DND-41 (cell line): Measurements from ENCODE around the gene CAP1.

Experiments used
- ATAC-seq: fragments of 200-7000 bp; cut with Tn5 transposase; 3 replicates; pipeline ENCODE4 v1.9.1; 2021; ENCODE audit warnings: low read depth; ENCODE audit not compliant: insufficient read depth
- DNase-seq: peaks from one replicate; pipeline ENCODE4 v3.0.0-alpha.2; 2020
- H2AFZ ChIP-seq: 2 replicates; pipeline ENCODE4 v1.6.0; 2012; ENCODE audit warnings: low read depth, low read length
- H3K27ac ChIP-seq: 2 replicates; pipeline ENCODE4 v1.5.1; 2012; ENCODE audit warnings: low read length, inconsistent platforms
- H3K27me3 ChIP-seq: fragments of 200-600 bp; sonication (generic); 2 replicates; pipeline ENCODE4 v1.6.0; 2012; ENCODE audit warnings: low read length, mild to moderate bottlenecking, inconsistent platforms; ENCODE audit not compliant: insufficient read depth, poor library complexity
- H3K36me3 ChIP-seq: 2 replicates; pipeline ENCODE4 v1.5.1; 2012; ENCODE audit warnings: low read length, inconsistent platforms; ENCODE audit not compliant: insufficient read depth
- H3K4me1 ChIP-seq: 2 replicates; pipeline ENCODE4 v1.5.1; 2012; ENCODE audit warnings: mild to moderate bottlenecking, low read length; ENCODE audit not compliant: insufficient read depth
- H3K4me2 ChIP-seq: 2 replicates; pipeline ENCODE4 v1.6.0; 2012; ENCODE audit warnings: mild to moderate bottlenecking, moderate library complexity, low read length, inconsistent platforms; ENCODE audit not compliant: insufficient read depth
- H3K4me3 ChIP-seq, 2 experiments: fragments of 200-600 bp in 1 of 2; shearing (Covaris generic) in 1 of 2; 2 replicates each; pipeline ENCODE4 v1.5.1; 2012 to 2016; ENCODE audit warnings: inconsistent platforms in 2 of 2, low read length in 2 of 2, mild to moderate bottlenecking in 2 of 2, low read depth in 1 of 2, moderate library complexity in 1 of 2
- H3K79me2 ChIP-seq: 2 replicates; pipeline ENCODE4 v1.6.0; 2012; ENCODE audit warnings: low read length, inconsistent platforms; ENCODE audit not compliant: insufficient read depth
- H3K9ac ChIP-seq: 2 replicates; pipeline ENCODE4 v1.6.0; 2012; ENCODE audit warnings: low read depth, mild to moderate bottlenecking, inconsistent platforms, low read length, moderate library complexity
- H3K9me3 ChIP-seq: 2 replicates; pipeline ENCODE4 v1.5.1; 2012; ENCODE audit warnings: low read length, moderate library complexity, mild to moderate bottlenecking, inconsistent platforms; ENCODE audit not compliant: insufficient read depth, severe bottlenecking
- H4K20me1 ChIP-seq: 2 replicates; pipeline ENCODE4 v1.6.0; 2012; ENCODE audit warnings: low read length; ENCODE audit not compliant: insufficient read depth
- EZH2 ChIP-seq: IDR thresholded peaks from 3 replicates; pipeline ENCODE4 v1.6.1; 2012; ENCODE audit warnings: borderline replicate concordance, low read depth, mild to moderate bottlenecking, moderate library complexity, low read length, inconsistent platforms; ENCODE audit not compliant: severe bottlenecking
- TF ChIP-seq, protein P1 (sequence below): IDR thresholded peaks from 2 replicates; pipeline ENCODE4 v1.5.1; 2012; ENCODE audit warnings: borderline replicate concordance, low read length, moderate library complexity, mild to moderate bottlenecking; ENCODE audit not compliant: poor library complexity, severe bottlenecking; ENCODE audit errors: extremely low read depth

Gene CAP1

DNA sequence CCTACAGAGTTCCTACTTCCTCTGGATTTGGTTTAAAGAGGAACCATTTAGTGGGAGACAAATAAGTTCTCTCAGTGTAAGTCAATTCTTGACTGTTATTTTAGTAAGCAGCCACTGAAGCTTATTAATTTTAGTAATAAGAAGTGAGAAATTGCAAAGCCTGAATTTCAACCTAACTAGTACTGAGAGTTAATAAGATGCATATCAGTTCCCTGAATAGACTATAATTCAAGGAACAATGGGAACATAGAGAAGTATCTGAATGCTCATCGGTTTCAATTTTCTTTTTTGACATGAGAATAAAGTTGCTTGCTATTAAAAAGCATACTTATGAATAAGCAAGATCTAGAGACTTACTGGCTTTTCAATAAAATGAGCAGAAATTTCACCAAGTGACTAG, 64.5 kb downstream of the CAP1 start:
- ATAC-seq, result no peak
- H3K4me2 ChIP-seq, result no peak overlapping the region
- no peaks in the 10 kb centered on the region for H3K36me3 ChIP-seq
- no peak overlapping the region for H3K4me3 ChIP-seq
- no peak overlapping the region for H3K27ac ChIP-seq
- no peaks in the 10 kb centered on the region for H3K27me3 ChIP-seq
- no peaks in the 10 kb centered on the region for H4K20me1 ChIP-seq
- DNase-seq, result no peak
- no peaks in the 10 kb centered on the region for H3K4me1 ChIP-seq
- no peak for TF ChIP-seq EZH2
- TF ChIP-seq, protein P1, sequence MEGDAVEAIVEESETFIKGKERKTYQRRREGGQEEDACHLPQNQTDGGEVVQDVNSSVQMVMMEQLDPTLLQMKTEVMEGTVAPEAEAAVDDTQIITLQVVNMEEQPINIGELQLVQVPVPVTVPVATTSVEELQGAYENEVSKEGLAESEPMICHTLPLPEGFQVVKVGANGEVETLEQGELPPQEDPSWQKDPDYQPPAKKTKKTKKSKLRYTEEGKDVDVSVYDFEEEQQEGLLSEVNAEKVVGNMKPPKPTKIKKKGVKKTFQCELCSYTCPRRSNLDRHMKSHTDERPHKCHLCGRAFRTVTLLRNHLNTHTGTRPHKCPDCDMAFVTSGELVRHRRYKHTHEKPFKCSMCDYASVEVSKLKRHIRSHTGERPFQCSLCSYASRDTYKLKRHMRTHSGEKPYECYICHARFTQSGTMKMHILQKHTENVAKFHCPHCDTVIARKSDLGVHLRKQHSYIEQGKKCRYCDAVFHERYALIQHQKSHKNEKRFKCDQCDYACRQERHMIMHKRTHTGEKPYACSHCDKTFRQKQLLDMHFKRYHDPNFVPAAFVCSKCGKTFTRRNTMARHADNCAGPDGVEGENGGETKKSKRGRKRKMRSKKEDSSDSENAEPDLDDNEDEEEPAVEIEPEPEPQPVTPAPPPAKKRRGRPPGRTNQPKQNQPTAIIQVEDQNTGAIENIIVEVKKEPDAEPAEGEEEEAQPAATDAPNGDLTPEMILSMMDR, result no peak
- peaks cover 2% of the 10 kb centered on the region for H3K9me3 ChIP-seq
- H3K79me2 ChIP-seq, result no peaks in the 10 kb centered on the region
- H3K9ac ChIP-seq, result no peak overlapping the region
- no peak overlapping the region for H2AFZ ChIP-seq

DNA sequence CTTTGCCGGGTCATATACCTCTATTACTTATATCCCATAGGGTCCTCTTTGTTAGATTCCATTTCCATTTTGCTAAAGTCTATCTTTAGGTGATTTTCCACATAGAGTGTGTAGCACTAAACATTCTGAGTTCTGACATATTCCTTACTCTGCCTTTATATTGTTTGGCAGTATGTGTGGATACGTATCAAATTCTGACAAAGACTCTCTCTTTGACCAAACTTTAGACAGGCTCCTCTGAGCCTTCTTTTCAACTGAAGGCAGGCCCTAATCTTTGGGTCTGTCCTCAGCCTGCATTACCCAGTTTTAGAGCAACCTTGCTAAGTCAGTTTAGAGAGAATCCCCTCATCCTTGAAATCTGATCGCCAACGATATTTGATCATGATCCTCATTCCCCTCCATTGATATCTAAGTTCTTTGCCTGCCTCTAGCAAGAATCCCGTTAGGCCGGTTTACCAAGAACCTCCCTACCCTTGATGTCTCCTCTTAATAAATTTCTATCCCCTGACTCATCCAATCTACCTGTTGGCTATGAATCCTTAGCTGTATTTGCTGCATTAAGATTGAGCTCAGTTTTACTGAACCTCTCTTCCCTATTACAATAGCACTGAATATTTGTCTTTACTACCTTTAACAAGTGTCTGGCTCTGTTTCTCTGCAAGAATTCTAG, 66.9 kb downstream of the CAP1 start:
- ATAC-seq (no peak), DNase-seq (no peak)
- Histone ChIP-seq H3K27ac (no peak overlapping the region), H3K9ac (no peak overlapping the region), H4K20me1 (no peaks in the 10 kb centered on the region), H3K4me2 (no peak overlapping the region), H3K4me1 (no peaks in the 10 kb centered on the region), H3K9me3 (peaks cover 7% of the 10 kb centered on the region), H3K79me2 (no peaks in the 10 kb centered on the region), H3K36me3 (no peaks in the 10 kb centered on the region), H3K4me3 (no peak overlapping the region), H3K27me3 (no peaks in the 10 kb centered on the region), H2AFZ (no peak overlapping the region)
- no peak for TF ChIP-seq EZH2
- TF ChIP-seq, protein P1, result no peak

DNA sequence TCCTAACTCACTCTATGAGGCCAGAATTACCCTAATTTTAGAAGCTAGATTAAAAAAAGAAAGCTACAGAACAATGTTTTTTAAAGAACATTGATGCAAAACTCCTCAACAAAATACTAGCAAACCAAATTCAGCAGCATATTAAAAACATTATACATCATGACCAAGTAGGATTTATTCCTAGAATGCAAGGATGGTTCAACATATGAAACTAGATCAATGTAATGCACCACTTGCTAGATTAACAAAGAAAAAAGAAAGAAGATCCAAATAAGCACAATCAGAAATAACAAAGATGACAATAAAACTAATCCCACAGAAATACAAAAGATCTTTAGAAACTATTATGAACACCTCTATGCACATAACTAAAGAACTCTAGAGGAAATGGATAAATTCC, 69.9 kb downstream of the CAP1 start:
- no peak for TF ChIP-seq EZH2
- TF ChIP-seq, protein P1, result no peak
- H3K27ac ChIP-seq, result no peak overlapping the region
- peaks cover 4% of the 10 kb centered on the region for H3K9me3 ChIP-seq
- no peaks in the 10 kb centered on the region for H3K4me1 ChIP-seq
- H3K79me2 ChIP-seq, result no peaks in the 10 kb centered on the region
- ATAC-seq, result no peak
- no peak overlapping the region for H3K4me3 ChIP-seq
- no peak overlapping the region for H3K9ac ChIP-seq
- H4K20me1 ChIP-seq, result no peaks in the 10 kb centered on the region
- no peak for DNase-seq
- H3K4me2 ChIP-seq, result no peak overlapping the region
- no peaks in the 10 kb centered on the region for H3K36me3 ChIP-seq
- no peaks in the 10 kb centered on the region for H3K27me3 ChIP-seq
- H2AFZ ChIP-seq, result no peak overlapping the region

DNA sequence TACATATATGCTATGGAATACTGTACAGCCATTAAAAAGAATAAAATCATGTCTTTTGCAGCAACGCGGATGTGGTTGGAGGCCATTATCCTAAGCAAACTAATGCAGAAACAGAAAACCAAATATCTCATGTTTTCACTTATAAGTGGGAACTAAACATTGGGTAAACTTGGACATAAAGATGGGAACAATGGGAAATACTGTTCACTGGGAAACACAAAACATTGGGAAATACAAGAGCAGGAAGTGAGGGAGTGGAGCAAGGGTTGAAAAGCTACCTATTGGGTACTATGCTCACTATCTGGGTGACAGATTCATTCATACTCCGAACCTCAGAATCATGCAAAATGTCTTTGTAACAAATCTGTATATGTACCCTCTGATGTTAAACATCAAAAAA, 73.9 kb downstream of the CAP1 start:
- ATAC-seq (no peak), DNase-seq (no peak)
- no peaks in the 10 kb centered on the region for H3K36me3 ChIP-seq
- H3K9me3 ChIP-seq, result peaks cover 4% of the 10 kb centered on the region
- no peaks in the 10 kb centered on the region for H3K4me1 ChIP-seq
- no peaks in the 10 kb centered on the region for H3K79me2 ChIP-seq
- no peak overlapping the region for H3K9ac ChIP-seq
- H4K20me1 ChIP-seq, result no peaks in the 10 kb centered on the region
- H3K27ac ChIP-seq, result no peak overlapping the region
- H3K4me2 ChIP-seq, result no peak overlapping the region
- TF ChIP-seq EZH2, result no peak
- TF ChIP-seq, protein P1, result no peak
- no peak overlapping the region for H3K4me3 ChIP-seq
- H3K27me3 ChIP-seq, result no peaks in the 10 kb centered on the region
- H2AFZ ChIP-seq, result no peak overlapping the region
